MM.1S (cell line): ENCODE results near the gene RPS6KA4.

Source experiments
- DNase-seq: peaks from one replicate; pipeline ENCODE4 v3.0.0-alpha.2; 2015
- H2AFZ ChIP-seq: fragments of 300-600 bp; sonication (generic); 2 replicates; pipeline ENCODE4 v1.6.0; 2016; ENCODE audit warnings: antibody characterized with exemption, low read length
- H3F3A ChIP-seq: fragments of 300-600 bp; sonication (generic); 2 replicates; pipeline ENCODE4 v1.6.1; 2016; ENCODE audit warnings: mild to moderate bottlenecking, antibody characterized with exemption, low read length, moderate library complexity, mixed read lengths; ENCODE audit not compliant: insufficient read depth
- H3K27ac ChIP-seq: fragments of 300-600 bp; sonication (generic); 2 replicates; pipeline ENCODE4 v1.5.1; 2016; ENCODE audit warnings: mild to moderate bottlenecking, low read length
- H3K27me3 ChIP-seq: fragments of 300-600 bp; sonication (generic); replicated peaks from 2 replicates; pipeline ENCODE4 v1.6.0; 2016; ENCODE audit warnings: low read length; ENCODE audit not compliant: insufficient read depth
- H3K36me3 ChIP-seq: fragments of 300-600 bp; sonication (generic); replicated peaks from 2 replicates; pipeline ENCODE4 v1.6.1; 2016; ENCODE audit warnings: mild to moderate bottlenecking, low read length, mixed read lengths; ENCODE audit not compliant: insufficient read depth
- H3K4me1 ChIP-seq: fragments of 300-600 bp; sonication (generic); 2 replicates; pipeline ENCODE4 v1.6.1; 2016; ENCODE audit warnings: low read length, mixed read lengths
- H3K4me2 ChIP-seq: fragments of 300-600 bp; sonication (generic); 2 replicates; pipeline ENCODE4 v1.6.0; 2016; ENCODE audit warnings: low read depth, low read length
- H3K4me3 ChIP-seq: fragments of 300-600 bp; sonication (generic); 2 replicates; pipeline ENCODE4 v1.5.1; 2016; ENCODE audit warnings: low read length, mixed read lengths
- H3K79me2 ChIP-seq: fragments of 300-600 bp; sonication (generic); 2 replicates; pipeline ENCODE4 v1.6.1; 2016; ENCODE audit warnings: mixed run types, low read length, mixed read lengths
- H3K9ac ChIP-seq: fragments of 300-600 bp; sonication (generic); 2 replicates; pipeline ENCODE4 v1.6.1; 2016; ENCODE audit warnings: low read length, mixed read lengths
- H3K9me2 ChIP-seq: fragments of 300-600 bp; sonication (generic); replicated peaks from 2 replicates; pipeline ENCODE4 v1.6.1; 2016; ENCODE audit warnings: mild to moderate bottlenecking, low read length, mixed read lengths; ENCODE audit not compliant: insufficient read depth
- H3K9me3 ChIP-seq: fragments of 300-600 bp; sonication (generic); replicated peaks from 2 replicates; pipeline ENCODE4 v1.6.1; 2016; ENCODE audit warnings: mild to moderate bottlenecking, low read length, mixed read lengths; ENCODE audit not compliant: insufficient read depth
- H4K20me1 ChIP-seq: fragments of 300-600 bp; sonication (generic); 2 replicates; pipeline ENCODE4 v1.6.1; 2016; ENCODE audit warnings: mild to moderate bottlenecking, low read length, moderate library complexity, mixed read lengths; ENCODE audit not compliant: insufficient read depth
- CTCF ChIP-seq: fragments of 300-600 bp; sonication (generic); IDR thresholded peaks from 2 replicates; pipeline ENCODE4 v1.5.1; 2016; ENCODE audit warnings: antibody characterized with exemption, low read length, mixed read lengths
- EZH2 ChIP-seq: fragments of 300-600 bp; sonication (generic); optimal IDR thresholded peaks from 2 replicates; pipeline ENCODE3; 2017; ENCODE audit warnings: low read depth, mild to moderate bottlenecking, antibody characterized with exemption, low read length, mixed read lengths
- EZH2phosphoT487 ChIP-seq: fragments of 300-600 bp; sonication (generic); IDR thresholded peaks from 2 replicates; pipeline ENCODE4 v1.6.1; 2018; ENCODE audit warnings: antibody characterized with exemption, low read length

Gene RPS6KA4

GRCh38 chr11:64390558-64390957 lies 31.6 kb downstream of the RPS6KA4 start:
- Histone ChIP-seq H4K20me1 (no peaks in the 10 kb centered on the region), H3K27ac (no peak overlapping the region), H3K27me3 (peaks cover 85% of the 10 kb centered on the region), H3K4me2 (no peak overlapping the region), H3K36me3 (no peaks in the 10 kb centered on the region), H3K79me2 (no peaks in the 10 kb centered on the region), H2AFZ (no peak overlapping the region), H3K4me3 (no peak overlapping the region), H3K4me1 (no peaks in the 10 kb centered on the region), H3K9me3 (no peaks in the 10 kb centered on the region), H3K9ac (no peak overlapping the region), H3F3A (no peaks in the 10 kb centered on the region), H3K9me2 (no peaks in the 10 kb centered on the region)
- DNase-seq, result no peak
- no peak for TF ChIP-seq CTCF
- no peak for TF ChIP-seq EZH2
- no peak for TF ChIP-seq EZH2phosphoT487

- no peak overlapping the region for H2AFZ ChIP-seq
- no peak overlapping the region for H3K27ac ChIP-seq
- H3K4me1 ChIP-seq, result no peaks in the 10 kb centered on the region
- H3K9me2 ChIP-seq, result no peaks in the 10 kb centered on the region
- no peak overlapping the region for H3K4me2 ChIP-seq
- no peak overlapping the region for H3K9ac ChIP-seq
- no peaks in the 10 kb centered on the region for H3K9me3 ChIP-seq
- TF ChIP-seq EZH2phosphoT487 (no peak), EZH2 (no peak)
- no peaks in the 10 kb centered on the region for H3K79me2 ChIP-seq
- H4K20me1 ChIP-seq, result no peaks in the 10 kb centered on the region
- no peaks in the 10 kb centered on the region for H3K36me3 ChIP-seq
- H3F3A ChIP-seq, result no peaks in the 10 kb centered on the region
- DNase-seq, result no peak
- H3K27me3 ChIP-seq, result peaks cover 86% of the 10 kb centered on the region
- no peak overlapping the region for H3K4me3 ChIP-seq
Measured at GRCh38 chr11:64391839-64392238, 32.9 kb downstream of the RPS6KA4 start.

- Histone ChIP-seq H3K9ac (no peak overlapping the region), H3K4me1 (no peaks in the 10 kb centered on the region), H3K27me3 (peaks cover 84% of the 10 kb centered on the region), H3K9me3 (no peaks in the 10 kb centered on the region), H2AFZ (no peak overlapping the region), H3K27ac (no peak overlapping the region), H4K20me1 (no peaks in the 10 kb centered on the region), H3F3A (no peaks in the 10 kb centered on the region), H3K4me3 (no peak overlapping the region), H3K79me2 (no peaks in the 10 kb centered on the region), H3K9me2 (no peaks in the 10 kb centered on the region), H3K4me2 (no peak overlapping the region), H3K36me3 (no peaks in the 10 kb centered on the region)
- TF ChIP-seq EZH2 (no peak), CTCF (no peak), EZH2phosphoT487 (no peak)
- no peak for DNase-seq
Measured at GRCh38 chr11:64395545-64396078, 36.6 kb downstream of the RPS6KA4 start.

GRCh38 chr11:64396079-64396591 lies 37.2 kb downstream of the RPS6KA4 start:
- Histone ChIP-seq H3K9ac (no peak overlapping the region), H2AFZ (no peak overlapping the region), H3K4me3 (no peak overlapping the region), H3K27me3 (peaks cover 84% of the 10 kb centered on the region), H3K4me1 (no peaks in the 10 kb centered on the region), H3K4me2 (no peak overlapping the region), H3K9me2 (no peaks in the 10 kb centered on the region), H3K36me3 (no peaks in the 10 kb centered on the region), H3K27ac (no peak overlapping the region), H4K20me1 (no peaks in the 10 kb centered on the region), H3K9me3 (no peaks in the 10 kb centered on the region), H3K79me2 (no peaks in the 10 kb centered on the region), H3F3A (no peaks in the 10 kb centered on the region)
- no peak for DNase-seq
- TF ChIP-seq CTCF (no peak), EZH2phosphoT487 (no peak), EZH2 (no peak)
